ENCODE data around the gene ABCA5.

ABCA5 gene

DNA sequence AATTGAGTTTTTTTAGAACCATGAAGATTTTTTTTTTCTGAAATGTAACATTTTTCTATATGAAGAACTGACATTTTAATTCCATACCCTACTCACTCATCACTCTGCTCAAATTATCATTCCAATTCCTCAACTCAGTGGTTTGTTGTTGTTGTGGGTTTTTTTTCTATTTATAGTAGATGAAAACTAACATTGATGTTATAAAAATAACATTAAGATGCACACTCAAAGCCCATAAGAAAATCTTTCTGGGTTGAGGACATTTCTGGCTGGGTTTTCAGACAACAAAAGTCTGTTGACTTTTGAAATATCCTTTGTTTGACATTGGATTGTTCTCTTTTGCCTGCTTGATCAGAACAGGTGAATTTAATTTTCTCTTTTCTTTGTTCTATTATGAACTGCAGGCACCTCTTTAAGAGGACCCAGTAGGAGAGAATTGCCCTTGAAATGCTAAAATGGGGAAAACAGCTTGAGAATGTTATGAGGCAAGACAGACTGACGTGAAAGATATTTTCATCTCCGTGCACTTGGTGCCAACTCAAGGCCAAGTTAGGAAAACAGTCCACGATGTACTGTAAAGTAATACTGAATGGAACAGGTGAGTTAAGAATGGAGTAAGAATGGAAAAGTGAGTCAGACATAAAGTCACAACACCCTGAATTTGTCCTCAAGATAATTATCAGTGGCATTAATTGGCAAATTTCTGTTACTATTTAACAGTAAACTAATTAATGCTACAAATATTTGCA is 16.1 kb upstream of the ABCA5 start:
- H3K4me3 ChIP-seq (ENCODE audit: low read length), result no peak overlapping the region
- H2AFZ ChIP-seq (ENCODE audit: low read depth, low read length), result no peak overlapping the region
- H3K9me3 ChIP-seq (ENCODE audit: low read length), result no peaks in the 10 kb centered on the region

DNA sequence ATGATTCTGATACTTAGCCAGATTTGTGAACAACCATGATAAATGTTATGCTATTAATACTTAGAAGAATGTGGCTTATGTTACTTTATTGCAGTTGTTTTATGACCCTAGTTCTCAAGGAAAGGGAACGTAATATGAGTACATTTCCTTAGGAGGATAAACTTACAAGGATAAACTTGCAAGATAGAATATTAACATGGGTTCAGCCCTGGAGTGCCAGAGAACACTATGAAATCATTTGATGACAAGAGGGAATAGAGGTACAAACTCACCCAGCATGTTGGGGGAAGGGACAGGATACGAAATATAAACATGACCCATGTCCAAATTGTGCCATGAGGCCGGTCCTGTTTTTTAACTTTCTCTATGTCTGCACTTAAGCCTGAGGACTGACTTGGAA is 13.0 kb upstream of the ABCA5 start:
- H3K4me3 ChIP-seq (ENCODE audit: low read length), result no peak overlapping the region
- H3K9me3 ChIP-seq (ENCODE audit: low read length), result peaks cover 1% of the 10 kb centered on the region
- H2AFZ ChIP-seq (ENCODE audit: low read depth, low read length), result no peak overlapping the region
- no peaks in the 10 kb centered on the region for H3K4me1 ChIP-seq (ENCODE audit: insufficient read depth, low read length)
- H3K36me3 ChIP-seq (ENCODE audit: insufficient read depth, low read length), result no peaks in the 10 kb centered on the region
- no peaks in the 10 kb centered on the region for H3K27me3 ChIP-seq (ENCODE audit: insufficient read depth, low read length)

More for the DNA sequence above, 16.1 kb upstream of the ABCA5 start:
- H3K4me1 ChIP-seq (ENCODE audit: insufficient read depth, low read length), result no peaks in the 10 kb centered on the region
- H3K27me3 ChIP-seq (ENCODE audit: insufficient read depth, low read length), result no peaks in the 10 kb centered on the region
- H3K36me3 ChIP-seq (ENCODE audit: insufficient read depth, low read length), result no peaks in the 10 kb centered on the region

DNA sequence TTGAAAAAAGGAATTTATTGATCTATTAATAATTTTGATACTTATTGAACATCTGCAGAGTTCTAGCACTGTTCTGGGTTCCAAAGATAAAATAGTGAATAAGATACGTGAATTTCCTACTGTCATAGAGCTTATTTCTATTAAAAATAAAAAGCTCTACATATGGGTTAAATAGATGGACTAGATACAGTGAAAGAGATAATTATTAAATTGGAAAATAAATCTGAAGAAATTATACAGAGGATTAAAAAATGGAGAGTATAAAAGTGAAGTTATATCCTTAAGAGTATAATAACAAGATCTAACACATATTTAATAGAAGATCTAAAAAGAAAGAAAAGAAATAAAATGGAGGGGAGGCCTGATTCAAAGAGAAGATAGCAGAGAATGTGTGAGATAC is 10.1 kb upstream of the ABCA5 start:
- no peak overlapping the region for H3K4me3 ChIP-seq (ENCODE audit: low read length)
- no peaks in the 10 kb centered on the region for H3K27me3 ChIP-seq (ENCODE audit: insufficient read depth, low read length)
- H2AFZ ChIP-seq (ENCODE audit: low read depth, low read length), result no peak overlapping the region
- no peaks in the 10 kb centered on the region for H3K4me1 ChIP-seq (ENCODE audit: insufficient read depth, low read length)
- peaks cover 1% of the 10 kb centered on the region for H3K9me3 ChIP-seq (ENCODE audit: low read length)
- no peaks in the 10 kb centered on the region for H3K36me3 ChIP-seq (ENCODE audit: insufficient read depth, low read length)

DNA sequence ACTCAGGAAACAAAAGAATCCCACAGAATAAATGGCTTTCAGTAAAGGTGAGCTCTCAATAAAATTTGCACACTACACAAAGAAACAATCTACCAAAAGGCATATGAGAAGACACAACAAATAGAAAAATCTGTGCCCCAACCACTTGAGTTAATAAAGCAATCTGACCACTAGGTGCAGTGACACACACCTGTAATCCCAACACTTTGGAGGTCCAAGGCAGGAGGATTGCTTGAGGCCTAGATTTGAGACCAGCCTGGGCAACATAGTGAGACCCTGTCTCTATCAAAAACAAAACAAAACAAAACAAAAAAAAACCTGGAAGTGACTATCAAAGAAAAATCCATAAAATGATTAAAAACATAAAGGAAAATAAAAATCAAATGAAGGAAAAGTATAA is 9.6 kb upstream of the ABCA5 start:
- Histone ChIP-seq H3K4me1 (ENCODE audit: insufficient read depth, low read length) (no peaks in the 10 kb centered on the region), H3K4me3 (ENCODE audit: low read length) (no peak overlapping the region)

DNA sequence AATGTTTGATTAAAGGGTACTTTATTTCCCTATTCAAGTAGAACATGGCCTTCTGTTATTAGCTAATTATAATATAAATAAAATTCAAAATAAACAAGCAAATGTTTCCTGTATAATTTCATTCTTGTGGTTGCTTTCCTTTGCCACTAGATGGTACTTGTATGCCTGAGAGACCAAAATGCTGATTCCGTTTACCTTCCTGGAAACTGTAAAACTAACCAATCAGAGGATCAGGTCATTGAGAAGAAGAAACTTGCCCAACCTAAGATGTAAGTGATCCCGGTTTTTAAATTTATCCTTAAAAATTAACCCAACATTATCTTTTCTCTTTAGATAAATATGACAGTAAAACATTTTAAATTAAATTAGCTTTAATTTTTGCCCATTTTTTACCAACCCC is 8.1 kb upstream of the ABCA5 start:
- no peaks in the 10 kb centered on the region for H3K4me1 ChIP-seq (ENCODE audit: insufficient read depth, low read length)
- no peak overlapping the region for H3K4me3 ChIP-seq (ENCODE audit: low read length)
- no peaks in the 10 kb centered on the region for H3K27me3 ChIP-seq (ENCODE audit: insufficient read depth, low read length)
- H3K36me3 ChIP-seq (ENCODE audit: insufficient read depth, low read length), result no peaks in the 10 kb centered on the region
- peaks cover 1% of the 10 kb centered on the region for H3K9me3 ChIP-seq (ENCODE audit: low read length)
- H2AFZ ChIP-seq (ENCODE audit: low read depth, low read length), result no peak overlapping the region

More for the DNA sequence above, 9.6 kb upstream of the ABCA5 start:
- no peak overlapping the region for H2AFZ ChIP-seq (ENCODE audit: low read depth, low read length)
- peaks cover 1% of the 10 kb centered on the region for H3K9me3 ChIP-seq (ENCODE audit: low read length)
- no peaks in the 10 kb centered on the region for H3K27me3 ChIP-seq (ENCODE audit: insufficient read depth, low read length)
- no peaks in the 10 kb centered on the region for H3K36me3 ChIP-seq (ENCODE audit: insufficient read depth, low read length)

DNA sequence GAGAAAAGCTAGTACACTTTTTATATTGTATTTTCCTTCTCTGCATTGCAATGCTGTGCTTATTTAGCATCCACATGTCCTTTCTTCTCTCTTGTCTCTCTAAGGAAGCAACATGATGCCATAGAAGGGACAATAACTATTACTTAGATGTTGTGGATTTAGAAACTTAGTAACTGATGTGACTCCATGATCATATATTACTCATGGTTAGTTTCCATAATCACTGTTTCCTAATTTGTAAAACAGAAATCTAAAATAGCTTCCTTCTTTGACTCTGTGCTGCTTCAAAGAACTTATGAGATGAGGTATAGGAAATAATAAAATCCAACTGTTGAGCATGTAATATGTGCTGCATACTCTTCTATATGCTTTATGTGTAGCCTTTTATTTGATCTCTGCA is 6.6 kb upstream of the ABCA5 start:
- no peak overlapping the region for H3K4me3 ChIP-seq (ENCODE audit: low read length)
- peaks cover 2% of the 10 kb centered on the region for H3K9me3 ChIP-seq (ENCODE audit: low read length)
- no peaks in the 10 kb centered on the region for H3K36me3 ChIP-seq (ENCODE audit: insufficient read depth, low read length)
- H2AFZ ChIP-seq (ENCODE audit: low read depth, low read length), result no peak overlapping the region
- H3K4me1 ChIP-seq (ENCODE audit: insufficient read depth, low read length), result no peaks in the 10 kb centered on the region
- H3K27me3 ChIP-seq (ENCODE audit: insufficient read depth, low read length), result no peaks in the 10 kb centered on the region

DNA sequence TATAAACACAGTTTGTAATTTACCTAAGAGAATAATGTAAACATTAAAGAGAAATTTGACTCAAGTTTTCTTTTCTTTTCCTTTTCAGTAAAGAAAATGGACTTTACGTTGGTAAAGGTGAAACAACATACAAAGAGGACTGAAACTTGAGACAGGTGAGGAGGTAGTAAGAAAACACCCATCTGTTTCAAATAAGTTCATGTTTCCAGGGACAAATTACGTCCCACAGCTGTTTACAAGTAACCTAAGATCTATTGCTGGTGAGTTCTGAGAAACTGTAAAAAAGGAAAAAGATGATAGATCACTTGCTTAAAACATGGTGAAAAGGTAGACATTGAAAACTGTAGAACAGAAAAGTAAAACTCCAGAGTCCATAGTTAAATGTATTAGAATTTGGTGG is 4.8 kb upstream of the ABCA5 start:
- Histone ChIP-seq H3K27me3 (ENCODE audit: insufficient read depth, low read length) (peaks cover 6% of the 10 kb centered on the region), H2AFZ (ENCODE audit: low read depth, low read length) (no peak overlapping the region), H3K4me3 (ENCODE audit: low read length) (no peak overlapping the region), H3K4me1 (ENCODE audit: insufficient read depth, low read length) (no peaks in the 10 kb centered on the region), H3K9me3 (ENCODE audit: low read length) (peaks cover 4% of the 10 kb centered on the region), H3K36me3 (ENCODE audit: insufficient read depth, low read length) (no peaks in the 10 kb centered on the region)

DNA sequence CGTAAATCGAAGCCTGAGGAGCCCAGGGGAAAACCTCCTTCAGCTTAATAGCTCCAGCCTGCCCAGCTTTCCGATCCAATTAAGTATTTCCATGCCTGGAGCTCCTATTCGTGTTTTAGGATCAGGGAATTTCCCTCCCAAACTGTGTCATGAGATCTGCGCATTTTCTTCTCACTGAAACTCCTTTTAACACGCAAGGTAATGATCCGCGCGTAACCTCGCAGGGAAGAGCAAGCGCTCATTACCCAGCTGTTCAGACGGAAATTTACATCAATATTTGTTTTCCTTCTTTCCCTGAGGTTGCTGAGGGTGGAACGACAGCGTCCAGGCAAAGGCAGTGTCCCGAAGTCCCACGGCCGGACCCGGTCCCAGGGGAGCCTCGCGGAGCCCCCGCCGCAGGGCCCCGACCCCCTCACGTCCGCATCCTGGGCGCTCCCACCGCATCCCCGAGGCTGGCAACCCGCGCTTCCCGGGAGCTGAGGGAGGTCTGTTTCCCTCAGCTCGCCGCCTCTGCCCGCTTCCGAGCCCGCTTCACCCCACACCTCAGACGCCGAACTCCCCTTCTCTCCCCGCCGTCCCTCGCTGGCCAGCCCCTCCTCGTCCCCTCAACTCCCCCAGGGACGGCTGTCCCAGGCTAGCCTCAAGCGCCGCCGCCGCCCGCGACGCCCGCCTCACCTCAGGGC is 415 bp downstream of the ABCA5 start:
- Histone ChIP-seq H3K27me3 (ENCODE audit: insufficient read depth, low read length) (peaks cover 20% of the 10 kb centered on the region), H3K9me3 (ENCODE audit: low read length) (peaks cover 2% of the 10 kb centered on the region), H3K4me1 (ENCODE audit: insufficient read depth, low read length) (peaks cover 8% of the 10 kb centered on the region), H2AFZ (ENCODE audit: low read depth, low read length) (peak overlapping the region; percentile 99), H3K4me3 (ENCODE audit: low read length) (peak overlapping the region; percentile 60), H3K36me3 (ENCODE audit: insufficient read depth, low read length) (no peaks in the 10 kb centered on the region)

DNA sequence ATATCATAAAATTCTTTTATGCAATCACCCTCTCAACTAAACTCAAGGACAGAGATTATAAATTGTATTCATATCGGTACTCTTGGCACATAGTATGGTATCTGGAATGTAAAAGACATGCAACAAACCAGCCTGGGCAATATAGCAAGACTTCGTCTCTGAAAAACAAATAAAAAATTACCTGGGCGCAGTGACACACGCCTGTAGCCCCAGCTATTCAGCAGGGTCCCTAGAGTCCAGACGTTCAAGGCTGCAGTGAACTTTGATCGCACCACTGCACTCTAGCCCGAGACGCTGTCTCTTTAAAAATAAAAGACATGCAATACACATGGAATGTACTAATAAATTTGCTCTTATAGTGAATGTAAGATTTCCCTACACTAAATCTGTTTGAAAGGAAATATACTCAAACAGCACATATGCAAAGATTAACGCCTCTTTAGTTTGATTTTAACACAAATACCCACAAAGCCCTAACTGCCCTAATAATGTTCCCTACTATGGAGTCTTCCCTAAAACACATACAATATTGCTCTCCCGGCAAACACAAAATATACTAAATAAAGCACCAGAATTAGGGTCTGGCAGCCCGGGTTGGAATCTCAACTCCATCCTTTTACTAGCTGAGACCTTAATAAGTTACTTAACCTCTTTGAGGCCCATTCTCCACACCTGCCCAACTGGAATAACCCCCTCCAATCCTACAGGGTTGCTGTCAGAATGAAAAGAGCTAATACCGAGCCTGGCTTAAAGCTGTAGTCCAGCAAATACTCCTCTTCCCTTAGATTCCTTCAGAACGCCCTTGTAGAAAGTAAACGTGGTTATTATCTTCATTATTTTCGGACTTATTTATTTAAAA is 1.2 kb downstream of the ABCA5 start:
- H3K36me3 ChIP-seq (ENCODE audit: insufficient read depth, low read length), result no peaks in the 10 kb centered on the region
- H3K27me3 ChIP-seq (ENCODE audit: insufficient read depth, low read length), result peaks cover 20% of the 10 kb centered on the region
- peak overlapping the region; percentile 99 for H2AFZ ChIP-seq (ENCODE audit: low read depth, low read length)
- peak overlapping the region; percentile 60 for H3K4me3 ChIP-seq (ENCODE audit: low read length)
- H3K4me1 ChIP-seq (ENCODE audit: insufficient read depth, low read length), result peaks cover 8% of the 10 kb centered on the region
- peaks cover 2% of the 10 kb centered on the region for H3K9me3 ChIP-seq (ENCODE audit: low read length)

DNA sequence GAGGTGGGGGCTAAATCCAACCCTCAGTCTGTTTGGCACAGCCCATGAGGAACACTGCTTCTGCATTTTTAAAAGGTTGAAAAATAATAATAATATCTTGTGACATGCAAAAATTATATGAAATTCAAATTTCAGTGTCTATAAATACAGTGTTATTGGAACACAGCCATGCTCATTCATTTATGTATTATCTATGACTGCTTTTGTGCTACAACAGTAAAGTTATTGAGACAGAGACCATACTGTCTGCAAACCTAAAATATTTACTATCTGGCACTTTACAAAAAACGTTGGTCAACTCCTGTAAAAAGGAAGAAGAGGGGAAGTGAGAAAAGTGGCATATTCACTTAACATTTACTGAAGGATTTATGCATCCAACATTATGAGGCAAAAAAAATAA is 3.1 kb downstream of the ABCA5 start:
- Histone ChIP-seq H3K4me1 (ENCODE audit: insufficient read depth, low read length) (peaks cover 8% of the 10 kb centered on the region), H3K4me3 (ENCODE audit: low read length) (no peak overlapping the region), H2AFZ (ENCODE audit: low read depth, low read length) (no peak overlapping the region), H3K9me3 (ENCODE audit: low read length) (peaks cover 2% of the 10 kb centered on the region), H3K36me3 (ENCODE audit: insufficient read depth, low read length) (no peaks in the 10 kb centered on the region), H3K27me3 (ENCODE audit: insufficient read depth, low read length) (peaks cover 20% of the 10 kb centered on the region)

DNA sequence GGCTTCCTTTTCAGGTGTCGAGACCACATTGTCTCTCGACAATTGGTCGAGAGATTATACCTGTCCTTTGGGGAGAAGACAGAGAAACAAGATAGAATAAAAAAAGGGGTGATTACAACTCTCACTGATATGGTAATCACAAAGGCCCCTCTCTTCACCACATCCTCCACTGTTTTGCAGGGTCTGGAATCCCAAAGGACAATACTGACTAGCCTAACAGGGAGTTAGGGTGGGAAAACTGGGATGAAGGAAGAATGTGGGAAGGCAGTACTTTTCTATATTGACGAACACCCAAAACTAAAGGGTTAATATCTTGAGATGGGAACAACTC is 6.1 kb downstream of the ABCA5 start:
- no peaks in the 10 kb centered on the region for H3K36me3 ChIP-seq (ENCODE audit: insufficient read depth, low read length)
- H3K4me3 ChIP-seq (ENCODE audit: low read length), result no peak overlapping the region
- no peaks in the 10 kb centered on the region for H3K9me3 ChIP-seq (ENCODE audit: low read length)
- no peak overlapping the region for H2AFZ ChIP-seq (ENCODE audit: low read depth, low read length)
- peaks cover 11% of the 10 kb centered on the region for H3K27me3 ChIP-seq (ENCODE audit: insufficient read depth, low read length)
- H3K4me1 ChIP-seq (ENCODE audit: insufficient read depth, low read length), result peaks cover 1% of the 10 kb centered on the region

DNA sequence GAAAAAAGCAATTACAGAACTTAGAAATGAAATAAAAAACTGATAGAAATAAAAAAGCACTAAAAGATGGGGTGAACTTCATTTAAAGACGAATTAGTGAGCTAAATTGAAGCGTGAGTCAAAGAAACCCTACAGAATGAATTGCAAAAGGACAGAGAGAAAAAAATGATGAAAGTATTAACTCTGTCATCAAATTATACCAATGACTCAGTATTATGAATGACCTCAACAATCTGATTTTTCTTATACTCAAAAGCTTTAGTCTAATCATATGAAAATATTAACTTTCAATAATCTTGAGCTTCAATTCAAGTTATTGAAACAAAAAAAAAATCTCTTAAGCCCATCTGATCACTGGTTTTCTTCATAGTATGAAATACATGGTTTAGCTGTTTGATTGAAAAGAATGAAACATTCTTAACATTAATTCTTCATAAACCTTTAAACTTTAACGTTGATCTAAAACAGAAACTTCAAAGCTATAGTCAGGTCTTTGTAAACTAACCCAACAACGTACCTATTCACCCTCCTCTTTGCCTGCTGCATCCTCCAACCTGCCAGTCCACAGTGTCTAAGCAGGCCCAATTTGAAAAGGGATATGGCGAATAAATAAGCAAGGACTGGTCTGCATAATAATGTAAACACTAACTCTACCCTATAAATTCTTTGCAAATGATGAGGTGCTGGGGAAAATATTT is 6.6 kb downstream of the ABCA5 start:
- H3K4me1 ChIP-seq (ENCODE audit: insufficient read depth, low read length), result no peaks in the 10 kb centered on the region
- H3K27me3 ChIP-seq (ENCODE audit: insufficient read depth, low read length), result peaks cover 7% of the 10 kb centered on the region
- no peak overlapping the region for H3K4me3 ChIP-seq (ENCODE audit: low read length)
- no peaks in the 10 kb centered on the region for H3K36me3 ChIP-seq (ENCODE audit: insufficient read depth, low read length)
- H3K9me3 ChIP-seq (ENCODE audit: low read length), result no peaks in the 10 kb centered on the region
- no peak overlapping the region for H2AFZ ChIP-seq (ENCODE audit: low read depth, low read length)

DNA sequence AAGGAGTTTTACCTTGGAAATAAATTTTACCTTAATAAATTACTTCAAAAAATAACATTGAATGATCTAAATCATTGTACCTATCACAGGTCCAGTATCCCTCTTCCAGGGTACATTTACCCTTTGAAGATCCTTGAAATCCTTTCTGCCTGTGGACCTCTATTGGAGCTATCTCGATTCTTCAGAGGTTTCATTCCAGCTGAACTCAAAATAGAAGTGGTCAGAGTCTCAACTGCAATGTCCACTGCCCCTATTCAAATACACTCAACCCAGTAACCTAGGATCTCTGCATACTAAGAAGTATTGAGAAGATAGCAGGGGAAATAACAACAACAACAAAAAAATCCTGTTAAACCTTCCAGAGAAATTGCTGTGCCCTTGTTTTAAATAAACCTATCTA is 9.3 kb downstream of the ABCA5 start:
- Histone ChIP-seq H2AFZ (ENCODE audit: low read depth, low read length) (no peak overlapping the region), H3K27me3 (ENCODE audit: insufficient read depth, low read length) (no peaks in the 10 kb centered on the region), H3K4me3 (ENCODE audit: low read length) (no peak overlapping the region), H3K4me1 (ENCODE audit: insufficient read depth, low read length) (peaks cover 13% of the 10 kb centered on the region), H3K36me3 (ENCODE audit: insufficient read depth, low read length) (no peaks in the 10 kb centered on the region), H3K9me3 (ENCODE audit: low read length) (no peaks in the 10 kb centered on the region)
